SK-N-SH treated with all-trans-retinoic acid at 6 μM for 48 hours (cell line): ENCODE results near the gene PALMD.

Experiments used
- BACH2 ChIP-seq: fragments of 250-450 bp; sonication (Bioruptor Pico); IDR thresholded peaks from 2 replicates; pipeline ENCODE4 v1.9.0; 2021; ENCODE audit warnings: mild to moderate bottlenecking, borderline replicate concordance
- CSDC2 ChIP-seq: fragments of 250-450 bp; sonication (Bioruptor Pico); IDR thresholded peaks from 2 replicates; pipeline ENCODE4 v1.5.0; 2020; ENCODE audit warnings: mild to moderate bottlenecking, moderate library complexity
- GLIS3 ChIP-seq: fragments of 250-450 bp; sonication (Bioruptor Pico); IDR thresholded peaks from 2 replicates; pipeline ENCODE4 v1.5.0; 2020; ENCODE audit warnings: mild to moderate bottlenecking, moderate library complexity
- OSR1 ChIP-seq: fragments of 250-450 bp; sonication (Bioruptor Pico); IDR thresholded peaks from 2 replicates; pipeline ENCODE4 v1.8.0; 2022; ENCODE audit warnings: moderate library complexity, mild to moderate bottlenecking, inconsistent platforms
- PPARA ChIP-seq: fragments of 250-450 bp; sonication (Bioruptor Pico); IDR thresholded peaks from 2 replicates; pipeline ENCODE4 v1.5.0; 2020; ENCODE audit warnings: mild to moderate bottlenecking, borderline replicate concordance
- TCF4 ChIP-seq: fragments of 250-450 bp; sonication (Bioruptor Pico); IDR thresholded peaks from 2 replicates; pipeline ENCODE4 v1.8.0; 2021; ENCODE audit warnings: mild to moderate bottlenecking, moderate library complexity, borderline replicate concordance
- ZC3H10 ChIP-seq: fragments of 250-450 bp; sonication (Bioruptor Pico); IDR thresholded peaks from 2 replicates; pipeline ENCODE4 v1.5.1; 2021; ENCODE audit warnings: mild to moderate bottlenecking, moderate library complexity
- ZFP30 ChIP-seq: fragments of 450-650 bp; formaldehyde crosslinking; IDR thresholded peaks from 2 replicates; pipeline ENCODE4 v1.5.0; 2022; ENCODE audit warnings: mild to moderate bottlenecking, moderate library complexity
- TF ChIP-seq, protein P1 (sequence below): fragments of 250-450 bp; sonication (Bioruptor Pico); IDR thresholded peaks from 2 replicates; pipeline ENCODE4 v1.8.0; 2020; ENCODE audit warnings: mild to moderate bottlenecking, moderate library complexity, borderline replicate concordance
- TF ChIP-seq, protein P2 (sequence below): fragments of 250-450 bp; sonication (Bioruptor Pico); IDR thresholded peaks from 2 replicates; pipeline ENCODE4 v1.8.0; 2021; ENCODE audit warnings: low read depth, mild to moderate bottlenecking, moderate library complexity, borderline replicate concordance
- TF ChIP-seq, protein P3 (sequence below): fragments of 250-450 bp; sonication (Bioruptor Pico); IDR thresholded peaks from 2 replicates; pipeline ENCODE4 v1.5.0; 2020; ENCODE audit warnings: mild to moderate bottlenecking, moderate library complexity

DNA sequence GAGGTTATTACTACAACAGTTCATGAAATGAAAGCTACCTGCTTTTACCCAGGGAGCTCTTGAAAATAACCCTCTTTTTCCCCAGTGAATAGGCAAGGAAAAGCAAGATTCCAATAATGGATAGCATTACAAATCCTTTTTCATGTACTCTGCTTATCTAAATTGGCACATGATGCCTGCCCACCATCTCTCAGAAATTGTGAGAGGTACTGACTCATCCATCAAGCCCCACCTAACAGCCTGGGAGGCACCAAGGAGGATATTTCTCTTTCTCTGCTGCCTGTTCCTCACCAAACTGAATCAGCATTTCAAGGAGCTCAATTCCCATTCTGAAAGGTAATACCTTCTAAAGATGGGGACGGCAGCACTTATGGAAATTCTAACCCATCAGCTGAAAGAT is 34.4 kb downstream of the PALMD start:
- TF ChIP-seq CSDC2 (CRISPR knock-in tag), result no peak
- TF ChIP-seq TCF4 (CRISPR knock-in tag), result no peak
- no peak for TF ChIP-seq ZFP30
- TF ChIP-seq PPARA, result no peak
- TF ChIP-seq BACH2 (CRISPR knock-in tag), result no peak
- TF ChIP-seq, protein P1, sequence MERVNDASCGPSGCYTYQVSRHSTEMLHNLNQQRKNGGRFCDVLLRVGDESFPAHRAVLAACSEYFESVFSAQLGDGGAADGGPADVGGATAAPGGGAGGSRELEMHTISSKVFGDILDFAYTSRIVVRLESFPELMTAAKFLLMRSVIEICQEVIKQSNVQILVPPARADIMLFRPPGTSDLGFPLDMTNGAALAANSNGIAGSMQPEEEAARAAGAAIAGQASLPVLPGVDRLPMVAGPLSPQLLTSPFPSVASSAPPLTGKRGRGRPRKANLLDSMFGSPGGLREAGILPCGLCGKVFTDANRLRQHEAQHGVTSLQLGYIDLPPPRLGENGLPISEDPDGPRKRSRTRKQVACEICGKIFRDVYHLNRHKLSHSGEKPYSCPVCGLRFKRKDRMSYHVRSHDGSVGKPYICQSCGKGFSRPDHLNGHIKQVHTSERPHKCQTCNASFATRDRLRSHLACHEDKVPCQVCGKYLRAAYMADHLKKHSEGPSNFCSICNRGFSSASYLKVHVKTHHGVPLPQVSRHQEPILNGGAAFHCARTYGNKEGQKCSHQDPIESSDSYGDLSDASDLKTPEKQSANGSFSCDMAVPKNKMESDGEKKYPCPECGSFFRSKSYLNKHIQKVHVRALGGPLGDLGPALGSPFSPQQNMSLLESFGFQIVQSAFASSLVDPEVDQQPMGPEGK (CRISPR knock-in tag), result no peak
- TF ChIP-seq, protein P2, sequence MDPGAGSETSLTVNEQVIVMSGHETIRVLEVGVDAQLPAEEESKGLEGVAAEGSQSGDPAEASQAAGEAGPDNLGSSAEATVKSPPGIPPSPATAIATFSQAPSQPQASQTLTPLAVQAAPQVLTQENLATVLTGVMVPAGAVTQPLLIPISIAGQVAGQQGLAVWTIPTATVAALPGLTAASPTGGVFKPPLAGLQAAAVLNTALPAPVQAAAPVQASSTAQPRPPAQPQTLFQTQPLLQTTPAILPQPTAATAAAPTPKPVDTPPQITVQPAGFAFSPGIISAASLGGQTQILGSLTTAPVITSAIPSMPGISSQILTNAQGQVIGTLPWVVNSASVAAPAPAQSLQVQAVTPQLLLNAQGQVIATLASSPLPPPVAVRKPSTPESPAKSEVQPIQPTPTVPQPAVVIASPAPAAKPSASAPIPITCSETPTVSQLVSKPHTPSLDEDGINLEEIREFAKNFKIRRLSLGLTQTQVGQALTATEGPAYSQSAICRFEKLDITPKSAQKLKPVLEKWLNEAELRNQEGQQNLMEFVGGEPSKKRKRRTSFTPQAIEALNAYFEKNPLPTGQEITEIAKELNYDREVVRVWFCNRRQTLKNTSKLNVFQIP, result no peak
- TF ChIP-seq ZC3H10, result no peak
- TF ChIP-seq, protein P3, sequence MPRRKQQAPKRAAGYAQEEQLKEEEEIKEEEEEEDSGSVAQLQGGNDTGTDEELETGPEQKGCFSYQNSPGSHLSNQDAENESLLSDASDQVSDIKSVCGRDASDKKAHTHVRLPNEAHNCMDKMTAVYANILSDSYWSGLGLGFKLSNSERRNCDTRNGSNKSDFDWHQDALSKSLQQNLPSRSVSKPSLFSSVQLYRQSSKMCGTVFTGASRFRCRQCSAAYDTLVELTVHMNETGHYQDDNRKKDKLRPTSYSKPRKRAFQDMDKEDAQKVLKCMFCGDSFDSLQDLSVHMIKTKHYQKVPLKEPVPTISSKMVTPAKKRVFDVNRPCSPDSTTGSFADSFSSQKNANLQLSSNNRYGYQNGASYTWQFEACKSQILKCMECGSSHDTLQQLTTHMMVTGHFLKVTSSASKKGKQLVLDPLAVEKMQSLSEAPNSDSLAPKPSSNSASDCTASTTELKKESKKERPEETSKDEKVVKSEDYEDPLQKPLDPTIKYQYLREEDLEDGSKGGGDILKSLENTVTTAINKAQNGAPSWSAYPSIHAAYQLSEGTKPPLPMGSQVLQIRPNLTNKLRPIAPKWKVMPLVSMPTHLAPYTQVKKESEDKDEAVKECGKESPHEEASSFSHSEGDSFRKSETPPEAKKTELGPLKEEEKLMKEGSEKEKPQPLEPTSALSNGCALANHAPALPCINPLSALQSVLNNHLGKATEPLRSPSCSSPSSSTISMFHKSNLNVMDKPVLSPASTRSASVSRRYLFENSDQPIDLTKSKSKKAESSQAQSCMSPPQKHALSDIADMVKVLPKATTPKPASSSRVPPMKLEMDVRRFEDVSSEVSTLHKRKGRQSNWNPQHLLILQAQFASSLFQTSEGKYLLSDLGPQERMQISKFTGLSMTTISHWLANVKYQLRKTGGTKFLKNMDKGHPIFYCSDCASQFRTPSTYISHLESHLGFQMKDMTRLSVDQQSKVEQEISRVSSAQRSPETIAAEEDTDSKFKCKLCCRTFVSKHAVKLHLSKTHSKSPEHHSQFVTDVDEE, result no peak
- no peak for TF ChIP-seq OSR1 (CRISPR knock-in tag)
- no peak for TF ChIP-seq GLIS3
